H1 (cell line): ENCODE measurements around the gene APMAP. TPM values are rescaled to one million over a fixed set of nuclear protein-coding genes. Genes with fewer than 3 reads are reported as not detected.

Experiments used
- CTCF ChIA-PET: fragments of 300-600 bp; sonication (Branson Sonifier 250); formaldehyde crosslinking; loops from one replicate; lab custom pipeline; 2021; ENCODE audit not compliant: partially characterized antibody; lab: Charles Lee
- POLR2A ChIA-PET: fragments of 300-600 bp; sonication (Branson Sonifier 250); formaldehyde crosslinking; loops from one replicate; lab custom pipeline; 2021; ENCODE audit warnings: inconsistent platforms; ENCODE audit not compliant: partially characterized antibody; lab: Charles Lee
- DNase-seq, 2 experiments: peaks; one replicate each; pipeline versions ENCODE4 v3.0.0 to v3.0.0-alpha.2; 2010 to 2022; ENCODE audit warnings: low spot score in 2 of 2, low read depth in 1 of 2, mixed read lengths in 1 of 2
- FAIRE-seq: peaks from 2 replicates; lab custom pipeline; 2011; peaks lifted over from hg19 to GRCh38; lab: Jason Lieb, UNC
- H2AFZ ChIP-seq: 2 replicates; pipeline ENCODE4 v1.8.1; 2012; ENCODE audit warnings: low read length, inconsistent platforms
- H2AK5ac ChIP-seq: 2 replicates; pipeline ENCODE4 v1.6.1; 2013; ENCODE audit warnings: low read depth, low read length
- H2BK120ac ChIP-seq: replicated peaks from 2 replicates; pipeline ENCODE3; 2013; ENCODE audit warnings: low read depth, low read length, inconsistent platforms
- H2BK12ac ChIP-seq: 2 replicates; pipeline ENCODE4 v1.6.1; 2013; ENCODE audit warnings: low read depth, low read length
- H2BK15ac ChIP-seq: 2 replicates; pipeline ENCODE4 v1.6.1; 2013; ENCODE audit warnings: low read length
- H2BK20ac ChIP-seq: 2 replicates; pipeline ENCODE4 v1.6.1; 2013; ENCODE audit warnings: low read length
- H2BK5ac ChIP-seq: 2 replicates; pipeline ENCODE4 v1.6.1; 2013; ENCODE audit warnings: low read depth, low read length
- H3K14ac ChIP-seq: 2 replicates; pipeline ENCODE4 v1.6.1; 2013; ENCODE audit warnings: inconsistent platforms; ENCODE audit not compliant: insufficient read length
- H3K18ac ChIP-seq: 2 replicates; pipeline ENCODE4 v1.6.1; 2013; ENCODE audit warnings: low read length; ENCODE audit errors: extremely low read depth
- H3K23ac ChIP-seq: 2 replicates; pipeline ENCODE4 v1.6.1; 2013; ENCODE audit warnings: inconsistent platforms; ENCODE audit not compliant: insufficient read length
- H3K23me2 ChIP-seq: 2 replicates; pipeline ENCODE4 v1.6.1; 2013; ENCODE audit warnings: low read depth, low read length
- H3K27ac ChIP-seq: 2 replicates; pipeline ENCODE4 v1.6.1; 2011; ENCODE audit warnings: low read depth, low read length, inconsistent platforms
- H3K27me3 ChIP-seq, 4 experiments: replicated peaks in 1 of 4; 1 replicate in 1 of 4; 2 replicates in 3 of 4; pipeline versions ENCODE4 v1.6.1 to v1.8.1; 2011 to 2013; ENCODE audit warnings: low read length in 3 of 4, mild to moderate bottlenecking in 3 of 4, inconsistent platforms in 2 of 4, mixed read lengths in 2 of 4, moderate library complexity in 1 of 4; ENCODE audit not compliant: control insufficient read depth in 3 of 4, insufficient read depth in 3 of 4; ENCODE audit errors: extremely low read depth in 1 of 4
- H3K36me3 ChIP-seq, 4 experiments: 2 replicates each; pipeline versions ENCODE4 v1.6.1 to v1.8.1; 2011 to 2013; ENCODE audit warnings: mild to moderate bottlenecking in 4 of 4, low read length in 3 of 4, moderate library complexity in 2 of 4, control low read depth in 1 of 4, inconsistent platforms in 1 of 4; ENCODE audit not compliant: insufficient read depth in 4 of 4, control insufficient read depth in 2 of 4
- H3K4ac ChIP-seq: replicated peaks from 2 replicates; pipeline ENCODE3; 2013; ENCODE audit warnings: low read length, low read depth, mixed read lengths, inconsistent platforms; ENCODE audit not compliant: insufficient read length
- H3K4me1 ChIP-seq, 4 experiments: replicated peaks in 1 of 4; 1 replicate in 1 of 4; 2 replicates in 3 of 4; pipeline versions ENCODE4 v1.6.1 to v1.8.1; 2011 to 2013; ENCODE audit warnings: low read length in 3 of 4, inconsistent platforms in 2 of 4, mixed read lengths in 1 of 4; ENCODE audit not compliant: insufficient read depth in 4 of 4, control insufficient read depth in 3 of 4
- H3K4me2 ChIP-seq, 2 experiments: 2 replicates each; pipeline versions ENCODE4 v1.6.1 to v1.8.1; 2011 to 2013; ENCODE audit warnings: low read depth in 2 of 2, low read length in 2 of 2, control low read depth in 1 of 2, inconsistent platforms in 1 of 2, mild to moderate bottlenecking in 1 of 2; ENCODE audit not compliant: insufficient read depth in 1 of 2
- H3K4me3 ChIP-seq, 4 experiments: fragments of 200-600, 300-600 bp in 1 of 4; sonication (generic), shearing (Covaris generic), sonication (Bioruptor Twin) in 1 of 4; 2 replicates each; pipeline versions ENCODE4 v1.5.1 to v1.8.1; 2011 to 2016; ENCODE audit warnings: low read length in 4 of 4, low read depth in 3 of 4, control low read depth in 2 of 4, inconsistent platforms in 2 of 4, mild to moderate bottlenecking in 2 of 4, mixed read lengths in 1 of 4, moderate library complexity in 1 of 4; ENCODE audit not compliant: insufficient read depth in 2 of 4; ENCODE audit errors: extremely low read depth in 1 of 4
- H3K56ac ChIP-seq: replicated peaks from 2 replicates; pipeline ENCODE3; 2013; ENCODE audit warnings: low read depth, mild to moderate bottlenecking, mixed read lengths, low read length, inconsistent platforms; ENCODE audit not compliant: insufficient read length
- H3K79me1 ChIP-seq: 2 replicates; pipeline ENCODE4 v1.6.1; 2013; ENCODE audit warnings: low read depth, low read length, control low read depth
- H3K79me2 ChIP-seq, 2 experiments: 2 replicates each; pipeline versions ENCODE4 v1.6.1 to v1.8.1; 2012 to 2013; ENCODE audit warnings: low read length in 2 of 2, mild to moderate bottlenecking in 2 of 2, inconsistent platforms in 1 of 2; ENCODE audit not compliant: insufficient read depth in 2 of 2, control insufficient read depth in 1 of 2
- H3K9ac ChIP-seq, 4 experiments: replicated peaks in 1 of 4; 1 replicate in 1 of 4; 2 replicates in 3 of 4; pipeline versions ENCODE4 v1.6.1 to v1.8.1; 2011 to 2013; ENCODE audit warnings: low read depth in 3 of 4, low read length in 3 of 4, control low read depth in 2 of 4, mild to moderate bottlenecking in 2 of 4, moderate library complexity in 2 of 4, inconsistent platforms in 1 of 4; ENCODE audit errors: extremely low read depth in 1 of 4
- H3K9me3 ChIP-seq, 2 experiments: 2 replicates each; pipeline versions ENCODE4 v1.6.1 to v1.8.1; 2012 to 2013; ENCODE audit warnings: mild to moderate bottlenecking in 2 of 2, moderate library complexity in 2 of 2, control low read depth in 1 of 2, inconsistent platforms in 1 of 2, low read depth in 1 of 2, low read length in 1 of 2, mixed read lengths in 1 of 2; ENCODE audit not compliant: insufficient read depth in 2 of 2
- H4K20me1 ChIP-seq, 2 experiments: replicated peaks in 1 of 2; 2 replicates each; pipeline versions ENCODE3 to v1.8.1; 2011 to 2013; ENCODE audit warnings: inconsistent platforms in 2 of 2, low read length in 2 of 2, mild to moderate bottlenecking in 1 of 2; ENCODE audit not compliant: insufficient read depth in 2 of 2, control insufficient read depth in 1 of 2
- H4K5ac ChIP-seq: 2 replicates; pipeline ENCODE4 v1.6.1; 2013; ENCODE audit warnings: low read length, low read depth, mixed read lengths, inconsistent platforms; ENCODE audit not compliant: insufficient read length
- H4K8ac ChIP-seq: 2 replicates; pipeline ENCODE4 v1.8.0; 2013; ENCODE audit warnings: mild to moderate bottlenecking, moderate library complexity, low read length, inconsistent platforms; ENCODE audit not compliant: insufficient read depth; ENCODE audit errors: extremely low read depth
- H4K91ac ChIP-seq: replicated peaks from 2 replicates; pipeline ENCODE3; 2013; ENCODE audit warnings: low read length, mixed read lengths, inconsistent platforms; ENCODE audit not compliant: insufficient read length
- ASH2L ChIP-seq: fragments of 200-600, 300-600 bp; sonication (generic); IDR thresholded peaks from one replicate; pipeline ENCODE4 v1.7.1; 2017; ENCODE audit warnings: low read length
- JUND ChIP-seq: IDR thresholded peaks from 2 replicates; pipeline ENCODE4 v1.6.1; 2011; ENCODE audit warnings: mild to moderate bottlenecking, improper control_type of control experiment, low read length
- NANOG ChIP-seq: IDR thresholded peaks from 2 replicates; pipeline ENCODE4 v1.6.1; 2011; ENCODE audit warnings: low read length, low read depth, mild to moderate bottlenecking, inconsistent platforms; ENCODE audit not compliant: insufficient read depth, poor library complexity, severe bottlenecking
- RBBP5 ChIP-seq: IDR thresholded peaks from 2 replicates; pipeline ENCODE4 v1.7.1; 2012; ENCODE audit warnings: low read depth, mild to moderate bottlenecking, inconsistent platforms, low read length, moderate library complexity, borderline replicate concordance
- WGBS, 2 experiments: shearing (Covaris generic) in 1 of 2; methylation state at CpG; one replicate each; pipeline versions ENCODE4 v1.1.6 to v1.1.7; 2013 to 2015; ENCODE audit warnings: low lambda C conversion rate in 2 of 2, mixed read lengths in 2 of 2, inconsistent platforms in 1 of 2, low coverage in 1 of 2, missing lambda C conversion rate in 1 of 2; ENCODE audit not compliant: insufficient replicate concordance in 2 of 2, insufficient coverage in 1 of 2, insufficient read length in 1 of 2; ENCODE audit errors: extremely low coverage in 1 of 2, missing lambda C conversion rate in 1 of 2; 5-methylcytosine and 5-hydroxymethylcytosine counted together
- polyA plus RNA-seq, 7 experiments: library from polyadenylated mRNA; depleted of rRNA in 3 of 7; stranded (reverse) in 5 of 7; unstranded in 2 of 7; fragments of >200 nt in 5 of 7; fragments of 200-250 nt in 2 of 7; gene quantifications; 1 replicate in 5 of 7; 2 replicates in 1 of 7; 4 replicates in 1 of 7; pipeline versions ENCODE4 v1.2.1 to v1.2.3, GENCODE V29; 2011 to 2013; ENCODE audit warnings: missing spikeins in 2 of 7, mixed read lengths in 2 of 7
- total RNA-seq: library from RNA; stranded (reverse); fragmentation: NEBNext Ultra II Directional; extraction: Animal tissue kit (Norgen Biotek cat#: 25700); gene quantifications from 2 replicates; pipeline ENCODE4 v1.2.1, GENCODE V29; 2021

The APMAP gene
- total and polyA plus RNA-seq, 2 of the 8 experiments (the other 6 are each of a cell fraction or from before 2014, with no cell fraction given) = 31.3 to 66.0 TPM

- 93% methylated on average over 7 of the region's 7 CpGs; no CpG with 5 or more reads in 1 of the 2 experiments for WGBS, 2 experiments
- DNase-seq (peak in 1 of 2 experiments; percentile 20), FAIRE-seq (no peak)
- H3K4me2 ChIP-seq = no peak overlapping the region
- H3K79me1 ChIP-seq = no peaks in the 10 kb centered on the region
- H4K91ac ChIP-seq = no peak overlapping the region
- no peak overlapping the region for H3K9ac ChIP-seq
- H4K8ac ChIP-seq = no peak overlapping the region
- H2AFZ ChIP-seq = no peak overlapping the region
- no peaks in the 10 kb centered on the region for H3K27me3 ChIP-seq
- H3K27ac ChIP-seq = no peak overlapping the region
- H2BK20ac ChIP-seq = no peak overlapping the region
- H2BK5ac ChIP-seq = no peak overlapping the region
- H2BK12ac ChIP-seq = no peak overlapping the region
- no peak overlapping the region for H3K4me3 ChIP-seq
- H3K23me2 ChIP-seq = no peaks in the 10 kb centered on the region
- H2BK120ac ChIP-seq = no peak overlapping the region
- H3K56ac ChIP-seq = no peak overlapping the region
- CTCF ChIA-PET = interaction anchor here (5.4 kb wide), 1 partner anchor 16 kb away, joined by 48 read pairs; no protein-coding TSS in a partner anchor
- H2BK15ac ChIP-seq = no peak overlapping the region
- H3K14ac ChIP-seq = no peak overlapping the region
- H4K20me1 ChIP-seq = no peaks in the 10 kb centered on the region
- no peak overlapping the region for H3K4ac ChIP-seq
- POLR2A ChIA-PET = no interaction called here
- H3K79me2 ChIP-seq = no peaks in the 10 kb centered on the region
- H3K36me3 ChIP-seq = no peaks in the 10 kb centered on the region
- peaks cover 8 to 12% of the 10 kb centered on the region in 2 experiments; a peak in 3 of 4 replicates for H3K9me3 ChIP-seq
- H3K4me1 ChIP-seq = peaks cover 0 to 3% (median 1%) of the 10 kb centered on the region in 4 experiments; a peak in 3 of 7 replicates
- no peak overlapping the region for H3K23ac ChIP-seq
- no peak overlapping the region for H4K5ac ChIP-seq
- H2AK5ac ChIP-seq = no peak overlapping the region
- no peak overlapping the region for H3K18ac ChIP-seq
- no peak for TF ChIP-seq JUND
- no peak for TF ChIP-seq RBBP5
- TF ChIP-seq NANOG = no peak
- TF ChIP-seq ASH2L = no peak
These were observed 59.2 kb downstream of the APMAP start for GRCh38 chr20:24933266-24933908.
